GM18951 (cell line): ENCODE measurements around the gene MRNIP.
A peak's percentile ranks its signal among the peaks of the same experiment; 100 is the strongest.

Source experiments
- POLR2A ChIP-seq: IDR thresholded peaks from 4 replicates; pipeline ENCODE4 v1.6.1; 2011; ENCODE audit warnings: mild to moderate bottlenecking; ENCODE audit not compliant: insufficient read length, insufficient read depth; ENCODE audit errors: extremely low read depth
- in situ Hi-C: fragments of 300-500 bp; cut with MboI; formaldehyde crosslinking; loops from one replicate; pipeline ENCODE4 v1.12.0; 2022; ENCODE audit warnings: low sequenced_read_pairs, mixed read lengths, inconsistent platforms; ENCODE audit not compliant: unreplicated experiment

The MRNIP gene

GRCh38 chr5:179823937-179824744, 34.5 kb downstream of the MRNIP start:
- no peak for TF ChIP-seq POLR2A
- in situ Hi-C loops = no loop called here

GRCh38 chr5:179822444-179822990, 36.1 kb downstream of the MRNIP start:
- in situ Hi-C loops = no loop called here
- no peak for TF ChIP-seq POLR2A

- no peak for TF ChIP-seq POLR2A
- in situ Hi-C loops = no loop called here
These were observed 36.6 kb downstream of the MRNIP start for GRCh38 chr5:179822059-179822432.

- in situ Hi-C loops = no loop called here
- peak; percentile 63 for TF ChIP-seq POLR2A
These were observed 37.1 kb downstream of the MRNIP start for GRCh38 chr5:179821298-179822058.

- TF ChIP-seq POLR2A = peak; percentile 100
- in situ Hi-C loops = no loop called here
These were observed 37.9 kb downstream of the MRNIP start, which contains the start of gene SQSTM1 for GRCh38 chr5:179820483-179821297. Gene SQSTM1 (plus strand): TSS chr5:179820905. CDS start chr5:179820937, 32 bp downstream.

GRCh38 chr5:179820127-179820482, 38.5 kb downstream of the MRNIP start:
- in situ Hi-C loops = no loop called here
- TF ChIP-seq POLR2A = no peak

GRCh38 chr5:179819296-179820126, 39.1 kb downstream of the MRNIP start:
- in situ Hi-C loops = no loop called here
- no peak for TF ChIP-seq POLR2A

GRCh38 chr5:179818746-179819295, 39.8 kb downstream of the MRNIP start:
- TF ChIP-seq POLR2A = peak; percentile 71
- in situ Hi-C loops = no loop called here

- TF ChIP-seq POLR2A = no peak
- in situ Hi-C loops = no loop called here
These were observed 40.5 kb downstream of the MRNIP start for GRCh38 chr5:179817890-179818745.

GRCh38 chr5:179817470-179817840, 41.2 kb downstream of the MRNIP start:
- no peak for TF ChIP-seq POLR2A
- in situ Hi-C loops = no loop called here

GRCh38 chr5:179816796-179817469, 41.7 kb downstream of the MRNIP start:
- in situ Hi-C loops = no loop called here

More at GRCh38 chr5:179816796-179817469, 41.7 kb downstream of the MRNIP start:
- peak; percentile 29 for TF ChIP-seq POLR2A
